Pancreas (tissue), 10 donors: ENCODE results near the gene BEST1. TPM values are rescaled to one million over a fixed set of nuclear protein-coding genes. Genes with fewer than 3 reads are reported as not detected.
A peak's percentile ranks its signal among the peaks of the same experiment; 100 is the strongest.

Experiments
- ATAC-seq, 4 donors: fragments of 200-7000 bp; cut with Tn5 transposase; one replicate each; pipeline versions ENCODE4 v1.8.0 to v1.9.1; 2020; ENCODE audit warnings: mild to moderate bottlenecking in 4 of 4, moderate library complexity in 4 of 4
- DNase-seq, 6 donors: peaks; one replicate each; pipeline ENCODE4 v3.0.0-alpha.2; 2020
- FAIRE-seq: peaks from 2 replicates; lab custom pipeline; 2012; peaks lifted over from hg19 to GRCh38; lab: Jason Lieb, UNC
- H3K27ac ChIP-seq, 4 donors: fragments of 200-600 bp; sonication (generic); 1 replicate in 3 of 4; 2 replicates in 1 of 4; pipeline versions ENCODE4 v1.5.0 to v1.8.0; 2020
- H3K27me3 ChIP-seq, 4 donors: fragments of 200-600 bp; one replicate each; pipeline ENCODE4 v1.8.0; 2021
- H3K36me3 ChIP-seq, 3 donors: fragments of 200-600 bp; sonication (generic) in 1 of 3; one replicate each; pipeline versions ENCODE4 v1.5.0 to v1.8.0; 2020 to 2021
- H3K4me1 ChIP-seq, 3 donors: fragments of 200-600 bp; one replicate each; pipeline ENCODE4 v1.8.0; 2021
- H3K4me3 ChIP-seq, 4 donors: fragments of 200-600 bp; sonication (generic) in 2 of 4; one replicate each; pipeline versions ENCODE4 v1.5.0 to v1.8.0; 2020 to 2021
- H3K9me3 ChIP-seq, 4 donors: fragments of 200-600 bp; one replicate each; pipeline ENCODE4 v1.8.0; 2021
- CTCF ChIP-seq, 4 donors: fragments of 200-600 bp; sonication (generic) in 3 of 4; IDR thresholded peaks; one replicate each; pipeline versions ENCODE4 v1.5.0 to v1.8.0; 2021; ENCODE audit warnings: antibody characterized with exemption in 4 of 4
- WGBS, 2 donors: extraction: QIAGEN DNeasy Blood & Tissue Kit; methylation state at CpG; one replicate each; pipeline ENCODE4 v1.1.7; 2013; 5-methylcytosine and 5-hydroxymethylcytosine counted together
- intact Hi-C, 3 donors: fragments of 100-400 bp; cut with DNase I; formaldehyde crosslinking; loops; one replicate each; pipeline versions ENCODE4 v1.11.1 to v1.14.2; 2022
- polyA plus RNA-seq, 2 donors: library from polyadenylated mRNA; stranded (reverse); fragments of 200-250 nt; gene quantifications; one replicate each; pipeline ENCODE4 v1.2.3, GENCODE V29; 2013
- total RNA-seq, 6 donors: library from RNA; stranded (reverse); fragmentation: NEBNext Ultra II Directional in 4 of 6; extraction: Animal tissue kit (Norgen Biotek cat#: 25700) in 4 of 6; gene quantifications; one replicate each; pipeline versions ENCODE4 v1.2.1 to v1.2.4, GENCODE V29; 2021 to 2023
- donor health status: healthy with polysubstance abuse.
- donor health status: DM: no; HTN: no; CAD: no; lungs with moderate emphysema.
- donor health status: DM: no; HTN: no; CAD: no.
- donor health status: control.
- donor health status: control.
- donor health status: Bipolar disorder and iron deficiency.
- donor health status: DM: yes; HTN: yes; CAD: no.
- donor health status: DM: no; HTN: no; CAD: no.
- donor health status: DM: no; HTN: no; CAD: no.
- donor health status: DM: yes; HTN: yes; CAD: no.

BEST1 gene
- total and polyA plus RNA-seq, 8 donors: 0.43 to 2.4 (median 1.1) TPM

GRCh38 chr11:62012832-62013461, 62.8 kb downstream of the BEST1 start:
- intact Hi-C loops: no loop called here
- no peaks in the 10 kb centered on the region for H3K27me3 ChIP-seq
- no peak overlapping the region for H3K27ac ChIP-seq
- ATAC-seq (peak in 3 of 4 donors; percentile 19 to 69 (median 65)), FAIRE-seq (no peak), DNase-seq (no peak)
- H3K9me3 ChIP-seq: no peaks in the 10 kb centered on the region
- no peaks in the 10 kb centered on the region for H3K4me1 ChIP-seq
- no peaks in the 10 kb centered on the region for H3K36me3 ChIP-seq
- no peak overlapping the region for H3K4me3 ChIP-seq
- WGBS, 2 donors: 78% methylated on average over 5 of the region's 5 CpGs
- no peak for TF ChIP-seq CTCF (IDR thresholded peaks at IDR 0.05)

Other genes starting within 250 kb of the BEST1 start
- 10 to 100 TPM; 19.1 to 43.9 (median 27.2) TPM for gene MYRF, start 197.7 kb upstream of the BEST1 start, total RNA-seq
- gene MYRF, start 197.7 kb upstream of the BEST1 start, polyA plus RNA-seq: 10 to 100 TPM; 56.3 to 69.3 TPM
- 100 to 1,000 TPM in 2 of 6 donors, 10 to 100 TPM in 4; 69.8 to 108 (median 94.4) TPM for gene TMEM258, start 157.8 kb upstream of the BEST1 start, total RNA-seq
- gene TMEM258, start 157.8 kb upstream of the BEST1 start, polyA plus RNA-seq: 100 to 1,000 TPM in 1 of 2 donors, 10 to 100 TPM in 1; 87.4 to 171 TPM
- gene FEN1, start 157.4 kb upstream of the BEST1 start, total RNA-seq: 1 to 10 TPM; 2.3 to 7.3 (median 5.2) TPM
- gene FEN1, start 157.4 kb upstream of the BEST1 start, polyA plus RNA-seq: 1 to 10 TPM; 2.5 to 4.8 TPM
- gene FADS1, start 133.3 kb upstream of the BEST1 start, total RNA-seq: 10 to 100 TPM in 1 of 6 donors, 1 to 10 TPM in 5; 2.3 to 15.1 (median 5.7) TPM
- 1 to 10 TPM; 4.2 to 5.5 TPM for gene FADS1, start 133.3 kb upstream of the BEST1 start, polyA plus RNA-seq
- 10 to 100 TPM in 2 of 6 donors, 1 to 10 TPM in 4; 1.7 to 20.5 (median 5.5) TPM for gene FADS2, start 122.1 kb upstream of the BEST1 start, total RNA-seq
- gene FADS2, start 122.1 kb upstream of the BEST1 start, polyA plus RNA-seq: 10 to 100 TPM in 1 of 2 donors, 1 to 10 TPM in 1; 8.4 to 21.3 TPM
- 10 to 100 TPM; 11.2 to 26.6 (median 16.7) TPM for gene FADS3, start 58.8 kb upstream of the BEST1 start, total RNA-seq
- gene FADS3, start 58.8 kb upstream of the BEST1 start, polyA plus RNA-seq: 10 to 100 TPM; 35.2 to 42.7 TPM
- gene RAB3IL1, start 32.8 kb upstream of the BEST1 start, total RNA-seq: 1 to 10 TPM; 1.9 to 5.6 (median 2.6) TPM
- 1 to 10 TPM; 3.4 to 4.2 TPM for gene RAB3IL1, start 32.8 kb upstream of the BEST1 start, polyA plus RNA-seq
- gene FTH1, start 17.3 kb downstream of the BEST1 start, total RNA-seq: 1,000 to 10,000 TPM; 1,217 to 1,772 (median 1,396) TPM
- 1,000 to 10,000 TPM; 1,114 to 1,632 TPM for gene FTH1, start 17.3 kb downstream of the BEST1 start, polyA plus RNA-seq
- 10 to 100 TPM in 2 of 6 donors, 1 to 10 TPM in 4; 6.2 to 15.0 (median 8.0) TPM for gene INCENP, start 173.7 kb downstream of the BEST1 start, total RNA-seq
- 1 to 10 TPM; 3.7 to 4.8 TPM for gene INCENP, start 173.7 kb downstream of the BEST1 start, polyA plus RNA-seq
- gene SCGB1D1, start 239.9 kb downstream of the BEST1 start, total RNA-seq: not detected
- gene SCGB1D1, start 239.9 kb downstream of the BEST1 start, polyA plus RNA-seq: not detected